HEK293 (cell line): ENCODE results near the gene ZSCAN2.

Experiments used
- CTCF ChIA-PET: fragments of 350-600 bp; formaldehyde crosslinking; extraction: SDS; loops from one replicate; lab custom pipeline; 2021; ENCODE audit warnings: antibody characterized with exemption; lab: Yijun Ruan, JAX
- POLR2A ChIA-PET: fragments of 300-600 bp; formaldehyde crosslinking; extraction: SDS; loops from one replicate; lab custom pipeline; 2020; ENCODE audit warnings: antibody characterized with exemption, inconsistent platforms; lab: Yijun Ruan, JAX
- H3K27ac ChIP-seq: fragments of 200-500 bp; sonication (Bioruptor generic); 2 replicates; pipeline ENCODE4 v1.5.1; 2014; ENCODE audit warnings: low read depth, low read length, control low read depth, inconsistent platforms; ENCODE audit errors: extremely low read depth
- H3K36me3 ChIP-seq, 2 experiments: fragments of 200-500 bp in 1 of 2; sonication (Bioruptor generic) in 1 of 2; 1 replicate in 1 of 2; 2 replicates in 1 of 2; pipeline ENCODE4 v1.5.1; 2014 to 2017; ENCODE audit warnings: inconsistent platforms in 2 of 2, low read length in 2 of 2; ENCODE audit not compliant: control insufficient read depth in 2 of 2, insufficient read depth in 1 of 2
- H3K4me1 ChIP-seq: fragments of 200-500 bp; sonication (Bioruptor generic); 2 replicates; pipeline ENCODE4 v1.5.1; 2014; ENCODE audit warnings: mild to moderate bottlenecking, low read length, inconsistent platforms; ENCODE audit not compliant: control insufficient read depth, insufficient read depth
- H3K4me3 ChIP-seq: 2 replicates; pipeline ENCODE4 v1.5.1; 2011; ENCODE audit warnings: low read depth, mild to moderate bottlenecking, control low read depth, low read length, moderate library complexity
- H3K9me3 ChIP-seq: fragments of 200-500 bp; sonication (Bioruptor generic); 2 replicates; pipeline ENCODE4 v1.5.1; 2014; ENCODE audit warnings: low read depth, low read length, inconsistent platforms; ENCODE audit not compliant: control insufficient read depth, insufficient read depth
- KLF8 ChIP-seq: fragments of 450-650 bp; formaldehyde crosslinking; IDR thresholded peaks from 2 replicates; pipeline ENCODE4 v1.5.1; 2016; ENCODE audit warnings: missing biosample characterization, missing genetic modification characterization
- MEIS1 ChIP-seq: sonication (generic); formaldehyde crosslinking; IDR thresholded peaks from 2 replicates; pipeline ENCODE4 v1.8.1; 2022; ENCODE audit warnings: missing genetic modification reagents, mild to moderate bottlenecking, borderline replicate concordance
- SCRT1 ChIP-seq: fragments of 450-650 bp; formaldehyde crosslinking; IDR thresholded peaks from 2 replicates; pipeline ENCODE4 v1.5.1; 2016; ENCODE audit warnings: missing biosample characterization, missing genetic modification characterization, borderline replicate concordance
- SCRT2 ChIP-seq: fragments of 450-650 bp; formaldehyde crosslinking; IDR thresholded peaks from 2 replicates; pipeline ENCODE4 v1.5.1; 2016; ENCODE audit warnings: missing biosample characterization, missing genetic modification characterization
- ZBTB8A ChIP-seq: fragments of 450-650 bp; formaldehyde crosslinking; IDR thresholded peaks from 2 replicates; pipeline ENCODE4 v1.5.1; 2016; ENCODE audit warnings: missing biosample characterization, missing genetic modification characterization
- ZNF112 ChIP-seq: fragments of 450-650 bp; formaldehyde crosslinking; IDR thresholded peaks from 2 replicates; pipeline ENCODE4 v1.5.0; 2017; ENCODE audit warnings: missing biosample characterization, missing genetic modification characterization
- ZNF133 ChIP-seq: fragments of 450-650 bp; formaldehyde crosslinking; IDR thresholded peaks from 2 replicates; pipeline ENCODE4 v1.5.1; 2016; ENCODE audit warnings: missing biosample characterization, missing genetic modification characterization
- ZNF214 ChIP-seq: fragments of 450-650 bp; formaldehyde crosslinking; IDR thresholded peaks from 2 replicates; pipeline ENCODE4 v1.5.1; 2017; ENCODE audit warnings: missing biosample characterization, mild to moderate bottlenecking, missing genetic modification characterization, borderline replicate concordance
- ZNF350 ChIP-seq: fragments of 450-650 bp; formaldehyde crosslinking; IDR thresholded peaks from 2 replicates; pipeline ENCODE4 v1.5.0; 2017; ENCODE audit warnings: missing biosample characterization, mild to moderate bottlenecking, missing genetic modification characterization
- ZNF354C ChIP-seq: fragments of 450-650 bp; formaldehyde crosslinking; IDR thresholded peaks from 2 replicates; pipeline ENCODE4 v1.5.1; 2016; ENCODE audit warnings: missing biosample characterization, missing genetic modification characterization, low read depth, borderline replicate concordance
- ZNF518A ChIP-seq: fragments of 450-650 bp; formaldehyde crosslinking; conservative IDR thresholded peaks from 2 replicates; pipeline ENCODE4 v1.5.1; 2016; ENCODE audit warnings: low read depth, missing biosample characterization, missing genetic modification characterization
- ZNF561 ChIP-seq: fragments of 450-650 bp; IDR thresholded peaks from 2 replicates; pipeline ENCODE4 v1.5.1; 2018; ENCODE audit warnings: missing biosample characterization, missing genetic modification characterization, borderline replicate concordance
- ZNF624 ChIP-seq: fragments of 450-650 bp; formaldehyde crosslinking; IDR thresholded peaks from 2 replicates; pipeline ENCODE4 v1.5.1; 2017; ENCODE audit warnings: missing biosample characterization, missing genetic modification characterization
- ZNF76 ChIP-seq: fragments of 450-650 bp; formaldehyde crosslinking; IDR thresholded peaks from 2 replicates; pipeline ENCODE4; 2016; ENCODE audit warnings: low read depth, missing biosample characterization, missing genetic modification characterization, borderline replicate concordance
- TF ChIP-seq, protein P1 (sequence below): fragments of 450-650 bp; formaldehyde crosslinking; IDR thresholded peaks from 2 replicates; pipeline ENCODE4 v1.5.1; 2016; ENCODE audit warnings: missing biosample characterization, missing genetic modification characterization

Gene ZSCAN2

DNA sequence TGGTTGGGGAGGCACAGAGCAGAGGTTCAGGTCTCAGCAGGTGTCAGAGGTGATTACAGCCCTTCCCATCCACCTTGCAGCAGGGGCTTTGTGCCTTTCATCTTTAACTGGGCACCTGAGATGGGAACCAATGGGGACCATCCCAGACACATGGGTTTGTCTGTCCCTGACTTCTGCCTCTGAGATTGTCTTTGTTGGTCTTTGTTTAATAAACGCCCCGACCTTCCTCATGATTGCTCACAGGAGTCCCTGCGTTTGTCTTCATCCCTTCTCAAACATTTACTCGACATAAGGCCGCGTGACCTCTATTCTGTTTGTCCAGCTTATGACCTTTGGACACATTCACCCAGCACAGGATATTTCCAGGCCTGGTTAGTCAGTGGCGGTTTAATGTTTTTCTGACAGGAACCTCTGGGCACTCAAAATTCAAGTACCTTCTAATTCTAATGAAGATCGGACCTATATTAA is 5.9 kb downstream of the ZSCAN2 start:
- Histone ChIP-seq H3K9me3 (no peaks in the 10 kb centered on the region), H3K36me3 (peaks cover 18 to 45% of the 10 kb centered on the region in 2 experiments; a peak in 2 of 3 replicates), H3K4me1 (peaks cover 14% of the 10 kb centered on the region), H3K27ac (no peak overlapping the region), H3K4me3 (no peak overlapping the region)
- POLR2A ChIA-PET, result no interaction called here
- CTCF ChIA-PET, result interaction anchor here (0.5 to 1.5 kb wide), 3 partner anchors 8 to 349 kb away, joined by 3 to 4 read pairs (median 3); no protein-coding TSS in a partner anchor
- TF ChIP-seq ZBTB8A (tag by site-specific recombination) (no peak), ZNF350 (tag by site-specific recombination) (no peak), ZNF112 (tag by site-specific recombination) (no peak), ZNF561 (tag by site-specific recombination) (no peak), ZNF518A (tag by site-specific recombination) (no peak), KLF8 (tag by site-specific recombination) (no peak), ZNF214 (no peak)
- TF ChIP-seq, protein P1, sequence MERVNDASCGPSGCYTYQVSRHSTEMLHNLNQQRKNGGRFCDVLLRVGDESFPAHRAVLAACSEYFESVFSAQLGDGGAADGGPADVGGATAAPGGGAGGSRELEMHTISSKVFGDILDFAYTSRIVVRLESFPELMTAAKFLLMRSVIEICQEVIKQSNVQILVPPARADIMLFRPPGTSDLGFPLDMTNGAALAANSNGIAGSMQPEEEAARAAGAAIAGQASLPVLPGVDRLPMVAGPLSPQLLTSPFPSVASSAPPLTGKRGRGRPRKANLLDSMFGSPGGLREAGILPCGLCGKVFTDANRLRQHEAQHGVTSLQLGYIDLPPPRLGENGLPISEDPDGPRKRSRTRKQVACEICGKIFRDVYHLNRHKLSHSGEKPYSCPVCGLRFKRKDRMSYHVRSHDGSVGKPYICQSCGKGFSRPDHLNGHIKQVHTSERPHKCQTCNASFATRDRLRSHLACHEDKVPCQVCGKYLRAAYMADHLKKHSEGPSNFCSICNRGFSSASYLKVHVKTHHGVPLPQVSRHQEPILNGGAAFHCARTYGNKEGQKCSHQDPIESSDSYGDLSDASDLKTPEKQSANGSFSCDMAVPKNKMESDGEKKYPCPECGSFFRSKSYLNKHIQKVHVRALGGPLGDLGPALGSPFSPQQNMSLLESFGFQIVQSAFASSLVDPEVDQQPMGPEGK, result no peak

DNA sequence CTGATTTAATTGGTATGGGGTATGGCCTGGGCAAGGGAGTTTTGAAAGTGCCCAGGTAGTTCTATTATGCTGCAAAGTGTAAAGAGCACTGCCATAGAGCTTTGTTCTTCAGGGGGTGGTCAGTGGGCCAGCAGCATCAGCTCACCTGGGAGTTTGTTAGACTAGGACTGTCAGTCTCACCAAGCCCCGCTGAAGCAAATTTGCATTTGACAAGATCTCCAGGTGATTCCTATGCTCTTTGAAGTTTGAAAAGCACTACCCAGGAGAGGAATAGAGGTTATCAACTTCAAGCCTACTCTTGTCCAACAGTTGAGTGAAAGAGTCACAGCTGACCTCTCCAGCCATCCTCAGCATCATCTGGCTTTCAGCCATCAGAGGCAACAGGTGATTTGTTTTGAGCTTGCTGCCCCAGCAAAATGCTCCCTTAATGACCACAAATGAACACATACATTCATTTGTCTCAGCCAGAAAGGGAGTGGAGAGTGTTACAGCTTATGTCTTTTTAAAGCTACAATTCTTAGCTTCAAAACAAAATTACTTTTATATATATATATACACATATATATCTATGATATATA is 8.0 kb downstream of the ZSCAN2 start:
- Histone ChIP-seq H3K36me3 (peaks cover 18 to 42% of the 10 kb centered on the region in 2 experiments; a peak in 2 of 3 replicates), H3K4me3 (no peak overlapping the region), H3K9me3 (no peaks in the 10 kb centered on the region), H3K27ac (no peak overlapping the region), H3K4me1 (no peaks in the 10 kb centered on the region; the same call in 1 of the 2 replicates)
- ChIA-PET POLR2A (interaction anchor here (0.5 to 1.2 kb wide), 3 partner anchors 108 to 214 kb away, joined by 3 to 7 read pairs (median 3); no protein-coding TSS in a partner anchor), CTCF (interaction anchor here (0.6 to 2.2 kb wide), 3 partner anchors 9 to 38 kb away, joined by 3 to 14 read pairs (median 4); partner anchors contain the start of gene ZSCAN2)
- TF ChIP-seq ZNF76 (tag by site-specific recombination), result no peak
- 0 out of 2 replicates have a peak, but pooled peaks have one; percentile 33 for TF ChIP-seq SCRT1 (tag by site-specific recombination)
- TF ChIP-seq SCRT2 (tag by site-specific recombination), result peak; percentile 83
- TF ChIP-seq ZNF354C, result no peak
- no peak for TF ChIP-seq MEIS1 (CRISPR knock-in tag)
- TF ChIP-seq ZNF133 (tag by site-specific recombination), result no peak
- TF ChIP-seq ZNF624 (tag by site-specific recombination), result no peak
